Measurements from ENCODE around the gene GPC1. TPM values are rescaled to one million over a fixed set of nuclear protein-coding genes. Genes with fewer than 3 reads are reported as not detected.

GPC1 gene
- total and polyA plus RNA-seq, 2 experiments from 2014 or later = 71.4 to 142 TPM

DNA sequence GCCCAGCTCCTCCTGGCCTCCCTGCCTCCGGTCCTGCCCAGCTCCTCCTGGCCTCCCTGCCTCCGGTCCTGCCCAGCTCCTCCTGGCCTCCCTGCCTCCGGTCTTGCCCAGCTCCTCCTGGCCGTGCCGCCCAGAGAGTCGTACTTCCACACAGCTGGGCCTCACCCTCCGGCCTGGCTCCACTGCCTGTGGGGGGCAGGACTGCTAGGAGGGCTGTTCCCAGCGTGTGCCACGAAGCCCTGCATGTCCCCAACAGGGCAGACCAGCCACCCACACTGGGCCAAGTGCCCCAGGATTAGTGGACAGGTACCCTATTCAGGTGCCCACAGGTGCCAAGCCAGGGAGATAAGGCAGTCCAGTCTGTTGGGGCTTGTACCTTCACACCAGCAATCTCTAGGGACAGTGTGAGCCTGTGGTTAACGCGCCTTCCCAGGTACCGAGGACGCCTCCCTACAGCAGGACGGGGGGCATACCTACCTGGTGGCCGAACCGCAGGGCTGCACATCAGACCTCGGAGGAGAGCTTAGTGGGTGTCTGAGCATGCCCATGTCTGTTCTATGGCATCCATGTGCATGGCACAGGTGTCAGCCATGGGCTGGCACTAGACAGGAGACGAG is 5.3 kb downstream of the GPC1 start:
- TF ChIP-seq EZH2phosphoT487 (IDR thresholded peaks at IDR 0.05; ENCODE audit: low read depth, severe bottlenecking, unreplicated experiment) = no peak
- TF ChIP-seq EZH2 (IDR thresholded peaks at IDR 0.05; ENCODE audit: borderline replicate concordance) = no peak
- TF ChIP-seq, protein P1, sequence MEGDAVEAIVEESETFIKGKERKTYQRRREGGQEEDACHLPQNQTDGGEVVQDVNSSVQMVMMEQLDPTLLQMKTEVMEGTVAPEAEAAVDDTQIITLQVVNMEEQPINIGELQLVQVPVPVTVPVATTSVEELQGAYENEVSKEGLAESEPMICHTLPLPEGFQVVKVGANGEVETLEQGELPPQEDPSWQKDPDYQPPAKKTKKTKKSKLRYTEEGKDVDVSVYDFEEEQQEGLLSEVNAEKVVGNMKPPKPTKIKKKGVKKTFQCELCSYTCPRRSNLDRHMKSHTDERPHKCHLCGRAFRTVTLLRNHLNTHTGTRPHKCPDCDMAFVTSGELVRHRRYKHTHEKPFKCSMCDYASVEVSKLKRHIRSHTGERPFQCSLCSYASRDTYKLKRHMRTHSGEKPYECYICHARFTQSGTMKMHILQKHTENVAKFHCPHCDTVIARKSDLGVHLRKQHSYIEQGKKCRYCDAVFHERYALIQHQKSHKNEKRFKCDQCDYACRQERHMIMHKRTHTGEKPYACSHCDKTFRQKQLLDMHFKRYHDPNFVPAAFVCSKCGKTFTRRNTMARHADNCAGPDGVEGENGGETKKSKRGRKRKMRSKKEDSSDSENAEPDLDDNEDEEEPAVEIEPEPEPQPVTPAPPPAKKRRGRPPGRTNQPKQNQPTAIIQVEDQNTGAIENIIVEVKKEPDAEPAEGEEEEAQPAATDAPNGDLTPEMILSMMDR (IDR thresholded peaks at IDR 0.05; ENCODE audit: poor library complexity) = no peak
- Histone ChIP-seq H3K4me2 (no peak overlapping the region), H3K4me3 (no peak overlapping the region), H3K36me3 (replicated peaks; ENCODE audit: insufficient read depth, low read depth) (no peaks in the 10 kb centered on the region), H3K27ac (no peak overlapping the region), H3K27me3 (no peaks in the 10 kb centered on the region), H3K9me3 (ENCODE audit: low read depth) (no peaks in the 10 kb centered on the region), H4K20me1 (ENCODE audit: insufficient read depth, poor library complexity, severe bottlenecking) (peaks cover 67% of the 10 kb centered on the region), H3K79me2 (peaks cover 61% of the 10 kb centered on the region), H3K4me1 (ENCODE audit: insufficient read depth) (peaks cover 18% of the 10 kb centered on the region), H2AFZ (no peak overlapping the region), H3K9me2 (replicated peaks; ENCODE audit: insufficient read depth) (no peaks in the 10 kb centered on the region)
- DNase-seq (ENCODE audit: low spot score) = no peak
- WGBS (ENCODE audit: low lambda C conversion rate, missing lambda C conversion rate) = 95% methylated on average over 15 of the region's 18 CpGs

DNA sequence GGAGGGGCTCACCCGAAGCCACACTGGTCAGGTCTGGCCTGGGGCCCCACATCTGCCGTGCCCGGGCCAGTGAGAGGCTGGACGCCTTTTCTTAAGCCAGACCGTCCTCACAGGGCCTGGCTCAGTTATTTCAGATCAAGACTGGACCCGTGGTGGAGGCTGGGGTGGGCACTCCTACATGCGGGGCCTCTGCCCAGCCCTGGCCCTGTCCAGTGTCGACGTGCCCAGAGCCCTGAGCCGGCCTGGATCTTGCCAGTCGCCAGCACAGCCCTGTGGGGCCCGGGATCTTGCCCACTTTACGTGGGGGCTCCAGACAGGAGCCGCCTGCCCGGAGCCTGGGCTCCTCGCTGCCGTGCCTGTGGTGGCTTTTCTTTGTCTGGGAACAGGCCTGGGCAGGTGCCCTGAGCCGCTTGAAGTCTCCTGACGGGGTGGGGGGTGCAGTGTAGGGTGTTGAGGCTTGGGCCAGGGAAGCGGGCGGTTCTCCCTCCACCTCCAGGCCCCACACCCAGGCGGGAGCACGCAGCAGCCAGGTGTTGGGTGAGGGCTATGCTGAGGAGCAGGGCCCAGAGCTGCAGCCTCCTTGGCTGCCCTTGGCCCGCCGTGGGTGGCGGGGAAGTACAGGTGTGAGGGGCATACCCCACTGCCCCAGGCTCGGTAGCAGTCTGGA is 6.0 kb downstream of the GPC1 start:
- no peak for DNase-seq (ENCODE audit: low spot score)
- H4K20me1 ChIP-seq (ENCODE audit: insufficient read depth, poor library complexity, severe bottlenecking) = peaks cover 72% of the 10 kb centered on the region
- no peaks in the 10 kb centered on the region for H3K9me3 ChIP-seq (ENCODE audit: low read depth)
- H3K27me3 ChIP-seq = no peaks in the 10 kb centered on the region
- H3K36me3 ChIP-seq (replicated peaks; ENCODE audit: insufficient read depth, low read depth) = no peaks in the 10 kb centered on the region
- peaks cover 58% of the 10 kb centered on the region for H3K79me2 ChIP-seq
- H3K27ac ChIP-seq = no peak overlapping the region
- H3K4me3 ChIP-seq = no peak overlapping the region
- H3K4me1 ChIP-seq (ENCODE audit: insufficient read depth) = peaks cover 16% of the 10 kb centered on the region
- H3K9me2 ChIP-seq (replicated peaks; ENCODE audit: insufficient read depth) = no peaks in the 10 kb centered on the region
- H3K4me2 ChIP-seq = no peak overlapping the region
- TF ChIP-seq, protein P1 (IDR thresholded peaks at IDR 0.05; ENCODE audit: poor library complexity) = no peak
- TF ChIP-seq EZH2 (IDR thresholded peaks at IDR 0.05; ENCODE audit: borderline replicate concordance) (no peak), EZH2phosphoT487 (IDR thresholded peaks at IDR 0.05; ENCODE audit: low read depth, severe bottlenecking, unreplicated experiment) (no peak)
- H2AFZ ChIP-seq = no peak overlapping the region
- WGBS (ENCODE audit: low lambda C conversion rate, missing lambda C conversion rate) = 93% methylated on average over 21 of the region's 27 CpGs

DNA sequence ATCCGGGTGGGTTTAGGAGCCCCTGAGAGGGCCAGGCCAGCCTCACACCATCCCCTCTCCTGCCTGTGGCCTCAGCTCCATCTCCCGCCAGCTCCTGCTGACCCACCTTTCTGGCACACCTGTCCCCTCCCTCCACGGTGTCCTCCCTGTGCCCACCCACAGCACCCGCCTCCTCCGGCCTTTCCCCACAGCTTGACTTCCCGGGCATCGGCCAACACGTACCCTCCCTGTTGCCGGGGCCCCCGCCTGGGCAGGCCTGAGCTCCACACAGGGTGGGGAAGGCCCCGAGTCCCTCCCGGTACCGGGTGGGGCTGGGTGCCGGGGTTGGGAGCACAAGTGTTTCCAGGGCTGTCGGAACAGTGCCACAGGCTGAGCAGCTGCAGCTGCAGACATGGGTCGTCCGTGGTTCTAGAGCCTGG is 6.5 kb downstream of the GPC1 start:
- H3K9me2 ChIP-seq (replicated peaks; ENCODE audit: insufficient read depth) = no peaks in the 10 kb centered on the region
- peaks cover 57% of the 10 kb centered on the region for H3K79me2 ChIP-seq
- peaks cover 11% of the 10 kb centered on the region for H3K4me1 ChIP-seq (ENCODE audit: insufficient read depth)
- WGBS (ENCODE audit: low lambda C conversion rate, missing lambda C conversion rate) = 84% methylated on average over 11 of the region's 17 CpGs
- H3K9me3 ChIP-seq (ENCODE audit: low read depth) = no peaks in the 10 kb centered on the region
- H3K27ac ChIP-seq = no peak overlapping the region
- TF ChIP-seq EZH2 (IDR thresholded peaks at IDR 0.05; ENCODE audit: borderline replicate concordance) = no peak
- no peak for TF ChIP-seq EZH2phosphoT487 (IDR thresholded peaks at IDR 0.05; ENCODE audit: low read depth, severe bottlenecking, unreplicated experiment)
- TF ChIP-seq, protein P1 (IDR thresholded peaks at IDR 0.05; ENCODE audit: poor library complexity) = no peak
- no peak overlapping the region for H2AFZ ChIP-seq
- H3K27me3 ChIP-seq = no peaks in the 10 kb centered on the region
- DNase-seq (ENCODE audit: low spot score) = no peak
- H3K4me2 ChIP-seq = no peak overlapping the region
- peaks cover 74% of the 10 kb centered on the region for H4K20me1 ChIP-seq (ENCODE audit: insufficient read depth, poor library complexity, severe bottlenecking)
- H3K4me3 ChIP-seq = no peak overlapping the region
- H3K36me3 ChIP-seq (replicated peaks; ENCODE audit: insufficient read depth, low read depth) = no peaks in the 10 kb centered on the region
